ENCODE results near the gene SUSD1.

GRCh38 chr9:112104901-112105300 is 70.2 kb downstream of the SUSD1 start:
- TF ChIP-seq CTCF (IDR thresholded peaks at IDR 0.05): no peak
- no peak for TF ChIP-seq POLR2A (IDR thresholded peaks at IDR 0.05)

Measured in lower leg skin (tissue), 3 donors.